Measurements from ENCODE around the gene TWF1.
"Not testable (repeated sequence)": the region's sequence is repeated elsewhere in the genome, so short reads cannot be mapped to it uniquely, and the experiment has no call there.

TWF1 gene

DNA sequence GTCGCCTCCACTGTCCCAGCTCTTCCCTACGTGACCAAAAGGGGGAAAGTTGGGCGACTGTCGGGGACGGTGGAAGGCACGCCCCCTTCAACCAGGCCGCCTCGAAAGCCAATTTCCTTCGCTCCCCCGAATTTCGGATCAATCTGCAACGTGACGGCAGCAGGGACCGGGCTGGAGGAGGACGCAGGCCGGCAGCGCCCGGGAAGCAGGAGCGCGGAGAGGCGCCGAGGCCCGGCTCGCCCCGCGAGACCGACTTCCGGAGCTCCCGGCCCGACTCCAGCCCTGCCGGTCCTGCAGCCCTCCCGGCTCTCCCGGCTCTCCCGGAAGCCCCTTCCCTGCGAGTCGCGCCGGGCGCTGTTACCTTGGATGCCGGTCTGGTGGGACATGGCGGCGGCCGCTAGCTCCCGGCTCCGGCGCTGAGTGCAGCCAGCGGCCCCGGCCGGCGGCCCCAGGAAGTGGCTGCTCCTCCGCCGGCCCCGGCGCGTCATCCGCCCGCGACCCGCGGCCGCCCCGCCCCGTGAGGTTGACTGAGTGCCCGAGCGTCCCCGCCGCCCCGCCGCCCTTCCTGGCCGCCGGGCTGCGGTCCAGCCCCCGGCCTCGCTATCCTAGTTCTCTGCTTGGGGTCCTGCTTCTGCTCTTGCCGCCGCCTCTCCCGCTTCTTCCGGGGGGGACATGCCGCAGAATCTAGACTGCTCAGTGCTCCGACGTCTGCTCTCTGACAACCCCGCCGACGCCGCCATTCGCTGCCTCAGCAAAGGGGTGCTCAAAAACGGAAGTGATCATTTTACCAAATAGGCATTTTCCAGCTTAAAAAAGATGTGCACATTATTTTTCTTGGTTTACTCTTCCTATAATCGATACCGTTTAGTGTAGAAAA, at the start of gene TWF1:
TWF1 (minus strand) TSS at position 458 of the 877 bp plus-strand sequence; CDS start at position 386, 72 bp downstream.
- DNase-seq = peak; percentile 83
- in situ Hi-C loops (cut with MboI; ENCODE audit: low pct_unique_long_range_greater_than_20kb, low sequenced_read_pairs) = no loop called here

DNA sequence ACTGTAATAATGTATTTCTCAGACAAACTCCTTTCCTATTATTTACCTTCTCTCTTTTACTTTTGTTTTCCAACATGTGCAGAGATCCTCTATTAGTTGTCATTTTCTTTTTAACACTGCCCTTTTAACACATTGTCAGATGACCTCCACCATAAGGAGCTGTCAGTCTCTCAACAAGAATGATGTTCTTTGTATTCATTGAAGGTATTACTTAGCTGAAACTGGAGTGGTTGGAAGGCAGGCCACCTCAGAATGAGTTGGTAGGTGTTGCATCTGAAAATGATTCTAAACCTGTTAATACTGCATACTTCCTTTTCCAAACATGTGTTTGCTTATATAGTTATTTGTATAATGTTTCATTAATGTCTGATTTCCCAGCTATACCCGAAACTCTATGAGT, 46.6 kb upstream of the TWF1 start:
- no peak for DNase-seq
- in situ Hi-C loops (cut with MboI; ENCODE audit: low pct_unique_long_range_greater_than_20kb, low sequenced_read_pairs) = no loop called here

DNA sequence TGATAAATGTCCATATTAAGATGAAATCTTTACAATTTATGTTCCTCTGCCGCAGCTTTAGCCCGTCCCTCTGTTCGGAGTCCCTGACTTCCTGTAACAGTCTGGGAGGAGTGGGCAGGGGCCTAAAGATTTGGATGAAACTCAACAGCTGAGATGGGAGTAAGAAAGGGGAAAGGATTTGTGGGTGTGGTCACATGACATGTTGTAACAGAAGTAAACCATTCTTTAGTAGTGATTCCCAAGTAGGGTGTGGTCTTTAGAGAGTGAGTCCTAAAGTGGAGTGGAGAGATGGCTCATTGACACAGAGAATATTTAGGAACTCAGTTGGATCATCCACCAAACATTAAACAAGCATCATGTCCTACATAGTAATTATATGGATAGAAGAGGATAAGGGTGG, 42.7 kb upstream of the TWF1 start:
- no peak for DNase-seq

DNA sequence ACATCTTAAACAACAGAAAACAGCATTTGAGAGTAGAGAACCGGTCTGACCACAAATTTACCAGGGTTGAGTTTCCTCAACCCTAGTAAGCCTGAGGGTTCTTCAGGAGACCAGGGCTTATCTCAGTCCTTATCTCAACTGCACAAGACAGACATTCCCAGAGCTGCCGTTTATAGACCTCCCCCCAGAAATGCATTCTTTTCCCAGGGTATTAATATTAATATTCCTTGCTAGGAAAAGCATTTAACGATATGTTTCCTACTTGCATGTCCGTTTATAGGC, 42.0 kb upstream of the TWF1 start:
- in situ Hi-C loops (cut with MboI; ENCODE audit: low pct_unique_long_range_greater_than_20kb, low sequenced_read_pairs) = no loop called here
- DNase-seq = no peak

More for the DNA sequence above, 42.7 kb upstream of the TWF1 start:
- in situ Hi-C loops (cut with MboI; ENCODE audit: low pct_unique_long_range_greater_than_20kb, low sequenced_read_pairs) = no loop called here

DNA sequence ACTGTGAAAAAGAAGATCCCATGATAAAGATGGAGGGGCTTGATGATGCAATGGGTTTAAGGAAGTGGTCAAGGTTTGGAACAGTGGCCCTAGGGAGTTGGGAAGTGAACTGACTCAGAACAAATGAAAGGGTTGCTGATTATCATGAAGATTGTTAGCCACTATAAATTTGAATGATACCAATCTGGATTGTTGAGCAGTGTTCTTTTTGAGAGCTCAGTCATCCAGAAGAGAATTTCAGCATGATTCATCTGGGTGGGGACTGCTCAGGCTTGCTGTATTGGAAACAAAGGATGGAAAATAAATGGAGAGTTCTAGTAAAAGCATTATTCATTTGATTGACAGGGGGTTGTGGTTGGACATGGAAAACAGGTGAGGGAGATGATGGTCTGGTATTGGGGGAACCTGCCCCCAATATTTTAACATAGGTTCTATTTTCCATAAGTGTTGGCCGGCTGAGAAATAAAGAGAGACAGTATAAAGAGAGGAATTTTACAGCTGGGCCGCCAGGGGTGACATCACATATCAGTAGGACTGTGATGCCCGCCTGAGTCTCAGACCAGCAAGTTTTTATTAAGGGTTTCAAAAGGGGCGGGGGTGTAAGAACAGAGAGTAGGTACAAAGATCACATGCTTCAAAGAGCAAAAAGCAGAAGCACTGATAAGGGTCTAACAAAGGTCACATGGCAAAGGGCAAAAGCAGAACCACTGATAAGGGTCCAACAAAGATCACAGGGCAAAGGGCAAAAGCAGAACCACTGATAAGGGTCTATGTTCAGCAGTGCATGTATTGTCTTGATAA, 41.5 kb upstream of the TWF1 start:
- DNase-seq = peak; percentile 39
- in situ Hi-C loops (cut with MboI; ENCODE audit: low pct_unique_long_range_greater_than_20kb, low sequenced_read_pairs) = not testable (repeated sequence)

DNA sequence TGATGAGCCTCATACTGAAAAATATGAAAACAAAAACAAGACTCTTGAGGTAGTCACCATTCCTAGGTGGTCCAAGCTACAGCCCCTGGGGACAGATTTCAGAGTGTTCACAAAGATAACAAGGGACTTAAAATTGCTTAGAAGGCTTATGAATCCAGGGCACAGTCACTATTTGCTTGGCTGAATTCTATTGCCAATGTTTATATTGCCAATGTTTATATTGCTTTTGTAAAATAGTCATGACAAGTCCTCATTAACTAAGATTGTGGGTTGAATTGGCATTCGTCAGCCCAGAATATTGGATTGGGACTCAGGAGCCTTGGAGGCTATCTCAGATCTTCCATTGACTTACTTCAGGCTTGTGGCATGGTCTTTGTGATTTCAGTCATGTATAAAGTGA, 36.1 kb upstream of the TWF1 start:
- in situ Hi-C loops (cut with MboI; ENCODE audit: low pct_unique_long_range_greater_than_20kb, low sequenced_read_pairs) = no loop called here

DNA sequence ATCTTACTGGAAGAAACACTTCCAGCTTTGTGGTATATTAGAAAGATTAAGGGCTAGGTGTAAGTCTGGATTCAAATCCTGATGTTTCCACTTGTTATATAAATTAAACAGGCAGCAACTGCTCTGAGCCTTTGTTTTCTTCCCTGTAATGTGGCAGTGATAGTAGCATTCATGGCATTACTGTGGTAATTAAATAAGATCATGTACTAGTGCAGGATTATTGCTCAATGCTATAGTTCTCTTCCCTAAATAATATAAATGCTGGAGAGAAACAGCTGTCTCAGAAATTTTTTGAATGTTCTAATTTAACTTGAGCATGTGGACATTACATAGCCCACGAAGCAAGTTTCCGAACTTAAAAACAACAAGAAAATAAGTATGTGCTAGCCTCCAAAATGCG, 35.1 kb upstream of the TWF1 start:
- in situ Hi-C loops (cut with MboI; ENCODE audit: low pct_unique_long_range_greater_than_20kb, low sequenced_read_pairs) = no loop called here
- no peak for DNase-seq

More for the DNA sequence above, 36.1 kb upstream of the TWF1 start:
- no peak for DNase-seq

DNA sequence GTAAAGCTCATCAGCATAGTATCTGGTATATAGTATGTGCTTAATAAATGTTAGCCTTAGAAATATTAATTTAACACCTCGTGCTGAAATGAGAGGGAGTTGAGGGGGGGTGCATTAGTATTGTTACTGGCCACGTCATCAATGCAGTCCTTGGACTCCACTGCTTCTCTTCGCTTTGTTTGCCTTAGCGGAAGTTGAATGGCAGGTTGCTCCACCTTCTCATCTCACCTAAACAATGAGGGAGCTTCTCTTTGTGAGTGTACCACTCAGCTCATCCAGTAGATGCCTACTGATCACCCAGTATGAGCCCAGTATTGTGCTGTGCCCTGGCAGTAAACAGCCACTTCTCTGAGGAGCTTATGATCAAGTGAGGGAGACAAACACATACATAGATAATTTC, 34.2 kb upstream of the TWF1 start:
- DNase-seq = no peak

DNA sequence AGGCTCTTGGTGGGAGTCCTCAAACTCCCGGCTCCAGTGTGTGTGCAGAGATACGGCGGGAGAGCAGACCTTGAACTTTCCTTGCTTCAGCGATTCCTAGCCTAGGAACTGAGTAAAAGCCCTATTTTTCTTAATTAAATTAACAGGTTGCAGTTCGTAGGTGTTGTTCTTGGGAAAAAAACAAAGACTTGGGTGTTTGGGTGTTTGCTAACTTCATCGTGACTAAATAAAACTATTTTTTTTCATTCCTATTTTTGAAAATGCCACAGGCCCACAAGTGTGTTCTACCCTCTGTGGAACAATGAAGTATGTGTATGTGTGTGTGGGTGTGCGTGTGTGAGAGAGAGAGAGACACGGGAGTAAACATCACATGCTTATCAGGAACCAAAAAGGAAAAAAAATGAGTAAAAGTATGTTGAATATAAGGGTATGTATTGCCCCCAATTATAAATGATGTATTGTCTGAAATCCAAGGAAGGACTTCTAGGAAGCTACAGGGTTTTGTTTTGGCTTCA, 30.4 kb upstream of the TWF1 start:
- in situ Hi-C loops (cut with MboI; ENCODE audit: low pct_unique_long_range_greater_than_20kb, low sequenced_read_pairs) = no loop called here
- DNase-seq = peak; percentile 54

More for the DNA sequence above, 34.2 kb upstream of the TWF1 start:
- in situ Hi-C loops (cut with MboI; ENCODE audit: low pct_unique_long_range_greater_than_20kb, low sequenced_read_pairs) = no loop called here

DNA sequence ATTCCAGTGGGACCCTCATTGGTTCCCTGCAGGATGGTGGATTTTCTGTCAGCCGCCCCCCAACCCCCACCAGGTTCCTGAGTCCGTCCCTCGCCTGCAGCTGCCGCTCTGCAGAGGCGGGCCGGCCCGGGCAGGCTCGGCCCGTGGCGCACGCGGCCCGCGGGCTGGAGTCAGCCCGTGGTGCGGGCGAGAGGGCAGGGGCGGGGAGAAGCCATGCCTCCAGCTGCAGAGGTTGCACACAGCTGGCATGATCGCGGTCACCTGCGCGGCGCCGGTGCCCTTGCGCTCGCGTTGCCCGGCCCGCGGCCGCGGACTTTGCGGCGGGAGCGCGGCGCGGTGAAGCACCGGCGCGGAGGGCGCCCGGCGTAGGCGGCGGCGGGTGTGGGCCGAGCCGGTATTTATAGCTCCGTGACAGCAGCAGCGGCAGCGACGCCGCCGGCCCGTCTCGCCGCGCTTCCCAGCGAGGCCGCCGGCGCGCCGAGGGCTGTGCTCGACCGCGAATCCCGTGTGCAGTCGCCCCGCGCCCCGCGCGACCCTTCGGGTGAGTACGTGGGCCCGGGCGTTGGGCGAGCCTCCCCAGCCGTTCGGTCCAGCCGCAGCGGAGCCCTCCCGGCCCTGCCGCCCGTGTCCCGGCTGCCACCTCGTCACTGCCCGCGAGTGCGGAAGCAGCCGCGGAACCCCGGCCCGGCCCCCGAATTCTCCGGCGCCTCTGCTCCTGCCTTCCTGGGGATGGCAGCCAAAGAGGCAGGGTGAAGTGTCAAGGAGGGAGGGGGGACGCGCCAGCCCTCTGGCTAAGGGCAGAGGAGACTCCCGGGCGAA, 29.7 kb upstream of the TWF1 start, which contains the start of gene TMEM117:
TMEM117 (plus strand) TSS at position 426 of the 819 bp plus-strand sequence.
- DNase-seq = peak; percentile 79
- in situ Hi-C loops (cut with MboI; ENCODE audit: low pct_unique_long_range_greater_than_20kb, low sequenced_read_pairs) = no loop called here

DNA sequence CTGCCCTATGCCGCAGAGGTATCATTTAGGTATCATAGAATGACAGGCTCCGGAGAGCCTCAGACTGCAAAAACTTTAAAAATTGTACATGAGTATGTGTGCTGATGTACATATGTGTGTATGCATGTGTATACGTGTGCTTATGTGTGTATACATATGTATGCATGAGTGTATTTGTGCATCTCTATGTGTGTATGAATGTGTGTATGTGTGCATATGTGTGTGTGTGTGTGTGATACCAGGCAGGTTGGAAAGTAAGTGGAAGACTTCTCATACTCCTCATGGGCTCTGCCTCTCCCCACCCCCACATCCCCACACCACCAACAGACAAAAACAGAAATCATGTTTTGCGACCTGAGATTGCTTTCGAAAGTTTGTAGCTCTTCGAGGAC, 29.1 kb upstream of the TWF1 start:
- DNase-seq = no peak

DNA sequence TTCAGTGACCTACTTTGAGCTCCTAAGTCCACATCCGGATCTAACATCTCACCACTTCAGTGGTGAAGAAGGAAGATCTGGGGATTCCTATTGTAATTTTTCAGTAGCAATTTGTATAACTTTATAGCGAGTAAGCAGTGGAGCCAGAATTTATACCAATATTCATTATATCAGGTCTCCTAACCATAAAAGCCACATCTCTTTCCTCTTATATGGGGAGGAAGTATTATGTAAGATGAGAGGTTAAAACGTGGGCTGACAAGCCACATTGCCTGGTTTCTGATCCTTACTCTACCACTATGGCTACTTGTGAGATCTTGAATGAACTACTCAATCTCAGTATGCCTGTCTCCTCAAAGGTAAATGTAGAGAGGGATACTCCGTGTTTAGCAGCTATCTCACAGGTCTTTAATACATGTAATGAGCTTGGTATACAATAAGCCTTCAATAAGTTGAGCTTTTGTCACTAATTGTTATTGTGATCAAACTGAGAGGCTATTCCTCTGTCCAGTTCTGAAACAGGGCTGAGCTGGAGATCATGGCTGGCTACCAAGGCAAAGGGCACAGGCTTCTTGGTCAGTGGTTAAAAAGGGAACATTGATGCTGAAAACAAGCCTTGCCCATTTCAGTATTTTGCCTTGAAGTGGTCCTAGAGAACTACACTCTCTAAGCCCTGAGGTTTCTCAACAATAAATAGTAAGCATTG, 26.5 kb upstream of the TWF1 start:
- peak; percentile 51 for DNase-seq
- in situ Hi-C loops (cut with MboI; ENCODE audit: low pct_unique_long_range_greater_than_20kb, low sequenced_read_pairs) = no loop called here

More for the DNA sequence above, 29.1 kb upstream of the TWF1 start:
- in situ Hi-C loops (cut with MboI; ENCODE audit: low pct_unique_long_range_greater_than_20kb, low sequenced_read_pairs) = no loop called here

DNA sequence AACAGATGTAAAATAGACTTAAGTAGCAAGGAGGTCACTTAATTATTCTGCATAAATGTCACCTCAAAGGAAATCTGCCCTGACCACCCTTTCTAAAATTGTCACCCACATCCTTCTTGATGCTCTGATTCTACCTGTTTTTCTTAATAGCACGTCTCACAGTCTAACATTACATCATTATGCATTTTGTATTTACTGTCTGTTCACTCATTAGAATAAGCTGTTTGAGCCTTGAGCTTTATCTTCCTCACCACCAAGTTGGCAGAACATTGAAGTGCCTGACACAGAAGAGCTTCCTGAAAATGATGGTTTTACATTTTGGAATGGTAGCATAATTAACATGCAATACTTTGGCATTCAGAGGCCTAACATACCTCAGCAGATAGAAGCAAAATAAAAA, 21.0 kb upstream of the TWF1 start:
- in situ Hi-C loops (cut with MboI; ENCODE audit: low pct_unique_long_range_greater_than_20kb, low sequenced_read_pairs) = no loop called here
- DNase-seq = no peak

DNA sequence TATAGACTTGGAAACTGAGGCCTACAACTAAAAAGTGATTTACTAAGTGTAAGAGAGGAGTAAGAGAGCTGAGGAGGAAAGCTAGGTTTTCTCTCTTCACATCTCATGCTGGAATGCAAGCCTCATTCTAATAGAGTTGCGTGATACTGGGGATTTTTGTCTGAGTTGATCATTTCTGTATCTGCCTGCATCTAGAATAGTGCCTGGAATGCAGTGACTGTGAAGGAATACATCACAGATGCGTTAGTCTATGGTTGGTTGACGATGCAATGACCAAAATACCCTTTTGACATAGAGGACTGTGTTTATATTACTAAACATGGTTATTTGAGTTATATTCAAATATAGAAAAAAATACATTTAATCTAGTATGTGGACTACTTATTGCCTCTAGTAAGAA, 20.6 kb upstream of the TWF1 start:
- in situ Hi-C loops (cut with MboI; ENCODE audit: low pct_unique_long_range_greater_than_20kb, low sequenced_read_pairs) = no loop called here
- no peak for DNase-seq

DNA sequence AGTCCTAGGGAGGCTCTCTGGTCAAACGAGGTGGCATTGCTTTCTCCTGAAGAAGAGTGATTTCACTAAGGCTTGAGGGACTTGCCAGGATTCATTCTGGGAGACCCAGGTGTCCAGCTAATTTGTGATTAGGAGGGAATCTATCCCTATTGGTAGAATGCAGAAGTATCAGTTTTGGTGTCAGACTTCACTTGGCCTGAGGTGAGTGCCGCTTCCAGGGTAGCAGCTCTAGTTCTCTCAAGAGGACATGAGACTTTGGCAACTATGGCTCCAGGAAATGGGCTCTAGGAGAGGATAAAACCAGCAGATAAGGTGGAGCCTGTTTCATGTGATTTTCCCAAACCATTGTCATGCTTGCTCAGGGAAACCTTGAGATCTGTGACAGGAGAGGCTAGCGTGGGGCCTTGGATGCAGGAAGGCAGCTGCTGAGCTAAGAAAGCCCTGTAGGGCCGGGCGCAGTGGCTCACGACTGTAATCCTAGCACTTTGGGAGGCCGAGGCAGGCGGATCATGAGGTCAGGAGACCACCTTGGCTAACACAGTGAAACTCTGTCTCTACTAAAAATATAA, 18.2 kb upstream of the TWF1 start:
- in situ Hi-C loops (cut with MboI; ENCODE audit: low pct_unique_long_range_greater_than_20kb, low sequenced_read_pairs) = no loop called here
- DNase-seq = no peak

DNA sequence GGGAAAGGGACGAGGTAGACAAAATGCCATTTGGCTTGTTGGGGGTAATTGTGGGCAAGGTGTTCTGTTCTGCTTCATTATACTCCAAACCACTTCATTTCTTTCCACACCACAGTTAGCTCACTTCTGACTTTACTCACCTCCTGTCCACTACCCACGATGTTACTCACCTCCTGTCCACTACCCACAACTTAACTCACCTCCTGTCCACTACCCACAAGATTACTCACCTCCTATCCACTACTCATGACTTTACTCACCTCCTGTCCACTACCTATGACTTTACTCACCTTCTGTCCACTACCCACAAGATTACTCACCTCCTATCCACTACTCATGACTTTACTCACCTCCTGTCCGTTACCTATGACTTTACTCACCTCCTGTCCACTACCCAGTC, 10.1 kb upstream of the TWF1 start:
- in situ Hi-C loops (cut with MboI; ENCODE audit: low pct_unique_long_range_greater_than_20kb, low sequenced_read_pairs) = no loop called here
- no peak for DNase-seq

DNA sequence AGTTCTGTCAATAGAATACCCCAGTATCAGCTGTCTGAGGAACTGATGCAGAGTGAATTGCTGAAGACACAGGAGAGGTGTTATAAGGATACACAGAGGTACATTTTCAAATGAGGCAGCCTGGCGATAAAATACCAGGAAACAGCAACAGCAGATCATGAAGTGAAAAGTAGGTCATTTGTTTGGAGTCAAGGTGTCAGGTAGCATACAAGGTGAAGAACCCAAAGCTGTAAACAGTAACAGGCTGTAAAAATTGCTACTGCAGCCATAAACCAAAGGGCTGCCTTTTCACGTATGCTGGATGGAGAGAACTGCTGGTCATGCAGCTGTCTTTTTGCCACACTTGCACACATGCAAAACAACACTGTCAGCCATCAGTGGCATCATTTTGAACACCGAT, 9.3 kb upstream of the TWF1 start:
- no peak for DNase-seq
- in situ Hi-C loops (cut with MboI; ENCODE audit: low pct_unique_long_range_greater_than_20kb, low sequenced_read_pairs) = no loop called here

DNA sequence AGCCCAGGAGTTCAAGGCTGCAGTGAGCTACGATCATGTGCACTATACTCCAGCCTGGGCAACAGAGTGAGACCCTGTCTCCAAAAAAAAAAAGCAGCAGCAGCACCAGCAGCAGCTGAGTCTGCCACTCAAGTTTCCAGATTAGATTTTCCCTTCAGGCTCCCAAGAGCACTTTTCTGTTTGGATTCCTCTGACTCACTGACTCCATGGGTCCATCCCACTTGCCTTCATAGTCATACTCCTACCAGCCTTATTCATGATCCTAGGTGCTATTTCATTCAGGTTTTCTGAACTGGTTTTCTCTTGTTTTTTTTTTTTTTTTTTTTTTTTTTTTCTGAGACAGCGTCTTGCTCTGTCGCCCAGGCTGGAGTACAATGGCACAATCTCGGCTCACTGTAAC, 6.8 kb upstream of the TWF1 start:
- no peak for DNase-seq
- in situ Hi-C loops (cut with MboI; ENCODE audit: low pct_unique_long_range_greater_than_20kb, low sequenced_read_pairs) = no loop called here

DNA sequence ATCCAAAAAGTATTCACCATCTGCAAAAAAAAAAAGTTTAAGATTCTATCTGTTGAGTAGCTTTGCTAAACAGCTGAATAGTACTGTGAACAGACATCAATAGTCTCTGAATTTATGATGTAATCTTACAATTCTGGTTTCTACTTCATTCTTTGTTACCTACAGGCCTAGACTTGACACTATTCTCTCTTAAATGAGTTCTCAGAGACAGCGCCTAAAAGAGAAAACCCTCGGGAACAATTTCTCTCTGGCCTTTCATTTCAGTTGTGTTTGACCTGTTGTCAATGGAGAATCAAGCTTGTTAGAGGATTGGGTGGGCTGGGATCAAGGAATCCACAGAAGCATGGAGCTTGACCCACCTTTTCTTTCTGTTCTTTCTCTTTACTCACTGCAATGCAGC, 5.9 kb upstream of the TWF1 start:
- no peak for DNase-seq
- in situ Hi-C loops (cut with MboI; ENCODE audit: low pct_unique_long_range_greater_than_20kb, low sequenced_read_pairs) = no loop called here
